Panc1 (cell line): ENCODE data around the gene ARFIP1. TPM values are rescaled to one million over a fixed set of nuclear protein-coding genes. Genes with fewer than 3 reads are reported as not detected.
A peak's percentile ranks its signal among the peaks of the same experiment; 100 is the strongest.

Experiments
- ATAC-seq: fragments of 200-7000 bp; cut with Tn5 transposase; 2 replicates; pipeline ENCODE4 v1.9.1; 2020; ENCODE audit warnings: mild to moderate bottlenecking, moderate library complexity
- BruUV-seq: library from RNA; stranded (reverse); fragments of 400-500 nt; replicated peaks from 2 replicates; lab custom pipeline; 2021; lab: Mats Ljungman, UMichigan
- CTCF ChIA-PET: fragments of 300-600 bp; sonication (Branson Sonifier 250); formaldehyde crosslinking; loops from one replicate; lab custom pipeline; 2022; ENCODE audit warnings: antibody characterized with exemption; lab: Charles Lee
- POLR2A ChIA-PET: fragments of 300-600 bp; sonication (Branson Sonifier 250); formaldehyde crosslinking; loops from one replicate; lab custom pipeline; 2022; ENCODE audit warnings: antibody characterized with exemption; lab: Charles Lee
- DNase-seq: peaks from one replicate; pipeline ENCODE4 v3.0.0-alpha.2; 2010; ENCODE audit warnings: low read depth, low spot score
- H3K27ac ChIP-seq: 2 replicates; pipeline ENCODE4 v1.5.1; 2011; ENCODE audit warnings: mild to moderate bottlenecking, low read length, inconsistent platforms
- H3K27me3 ChIP-seq: fragments of 200-500 bp; sonication (Bioruptor generic); 2 replicates; pipeline ENCODE4 v1.6.0; 2014; ENCODE audit warnings: low read length, inconsistent platforms; ENCODE audit not compliant: control insufficient read depth, insufficient read depth
- H3K36me3 ChIP-seq: fragments of 200-500 bp; sonication (Bioruptor generic); 2 replicates; pipeline ENCODE4 v1.5.1; 2014; ENCODE audit warnings: inconsistent platforms, mild to moderate bottlenecking, low read length, moderate library complexity; ENCODE audit not compliant: control insufficient read depth, insufficient read depth
- H3K4me1 ChIP-seq: 2 replicates; pipeline ENCODE4 v1.5.1; 2011; ENCODE audit warnings: inconsistent platforms, mild to moderate bottlenecking, low read length, moderate library complexity; ENCODE audit not compliant: control insufficient read depth, insufficient read depth
- H3K4me3 ChIP-seq, 2 experiments: 2 replicates each; pipeline ENCODE4 v1.5.1; 2011 to 2012; ENCODE audit warnings: low read depth in 2 of 2, low read length in 2 of 2, mild to moderate bottlenecking in 2 of 2, inconsistent platforms in 1 of 2, moderate library complexity in 1 of 2
- H3K9me3 ChIP-seq: fragments of 200-500 bp; sonication (Bioruptor generic); 2 replicates; pipeline ENCODE4 v1.5.1; 2014; ENCODE audit warnings: low read depth, mild to moderate bottlenecking, inconsistent platforms, low read length, moderate library complexity; ENCODE audit not compliant: control insufficient read depth, insufficient read depth
- POLR2AphosphoS5 ChIP-seq: IDR thresholded peaks from 2 replicates; pipeline ENCODE4 v1.6.1; 2012; ENCODE audit warnings: mild to moderate bottlenecking, low read depth, low read length, moderate library complexity
- SIN3A ChIP-seq: IDR thresholded peaks from 2 replicates; pipeline ENCODE4 v1.6.1; 2012; ENCODE audit warnings: low read depth, mild to moderate bottlenecking, low read length, moderate library complexity, borderline replicate concordance; ENCODE audit not compliant: insufficient read depth
- TCF7L2 ChIP-seq: IDR thresholded peaks from 2 replicates; pipeline ENCODE4 v1.6.1; 2011; ENCODE audit warnings: mild to moderate bottlenecking, low read depth, low read length, inconsistent platforms
- in situ Hi-C: cut with HindIII; loops from 2 replicates; pipeline ENCODE4 v1.10.0; 2016; ENCODE audit warnings: low sequenced_read_pairs, low pct_unique_long_range_greater_than_20kb
- intact Hi-C: fragments of 100-400 bp; cut with micrococcal nuclease; formaldehyde crosslinking; loops from one replicate; pipeline ENCODE4 v1.10.0; 2022; ENCODE audit not compliant: unreplicated experiment
- total RNA-seq: library from RNA; stranded (reverse); gene quantifications from one replicate; pipeline ENCODE4 v1.2.1, GENCODE V29; 2021; ENCODE audit not compliant: unreplicated experiment
- TF ChIP-seq, protein P1 (sequence below): fragments of 450-650 bp; IDR thresholded peaks from 2 replicates; pipeline ENCODE4 v1.5.1; 2017; ENCODE audit warnings: mild to moderate bottlenecking
- TF ChIP-seq, protein P2 (sequence below), 2 experiments: IDR thresholded peaks; 2 replicates each; pipeline ENCODE4 v1.6.1; 2011 to 2012; ENCODE audit warnings: low read depth in 2 of 2, control low read depth in 1 of 2, low read length in 1 of 2, mild to moderate bottlenecking in 1 of 2, moderate library complexity in 1 of 2; ENCODE audit not compliant: insufficient read depth in 1 of 2

The ARFIP1 gene
- total RNA-seq, 1 experiment from 2014 or later = 22.2 TPM

DNA sequence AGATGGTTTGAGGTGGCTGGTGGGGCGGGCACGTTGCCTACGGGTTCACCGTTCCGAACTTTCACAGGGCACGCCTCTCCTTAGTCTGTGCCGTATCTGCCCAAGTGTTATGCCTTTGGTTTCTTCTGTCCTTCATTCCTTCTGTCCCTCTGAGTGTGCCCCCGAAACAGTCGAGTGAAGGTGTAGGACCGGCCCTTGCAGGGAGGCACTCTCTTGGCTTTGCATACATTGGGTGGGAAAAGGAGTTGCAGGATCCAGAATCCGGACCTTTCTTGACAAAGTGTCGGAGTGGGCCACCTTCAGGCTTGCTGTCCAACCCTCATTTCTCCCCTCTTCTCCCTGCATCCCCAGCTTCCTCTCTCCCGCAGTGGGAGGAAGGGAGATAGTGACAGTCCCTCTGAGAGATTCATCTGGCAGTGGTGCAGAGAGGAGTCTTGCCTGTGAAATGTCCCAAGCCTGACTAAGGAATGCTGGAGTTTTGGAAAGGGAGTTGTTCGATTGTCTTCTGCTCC, 569 bp downstream of the ARFIP1 start:
- H3K27ac ChIP-seq = peak overlapping the region; percentile 86
- no peaks in the 10 kb centered on the region for H3K27me3 ChIP-seq
- no peaks in the 10 kb centered on the region for H3K9me3 ChIP-seq
- ChIA-PET CTCF (no interaction called here), POLR2A (no interaction called here)
- ATAC-seq = peak; percentile 2
- peaks cover 3% of the 10 kb centered on the region; the same call in 1 of the 2 replicates for H3K36me3 ChIP-seq
- in situ Hi-C loops (no loop called here), intact Hi-C loops (no loop called here)
- peaks cover 5% of the 10 kb centered on the region for H3K4me1 ChIP-seq
- BruUV-seq = TSS peak; percentile 83
- TF ChIP-seq POLR2AphosphoS5 (no peak), SIN3A (no peak), TCF7L2 (no peak)
- TF ChIP-seq, protein P1, sequence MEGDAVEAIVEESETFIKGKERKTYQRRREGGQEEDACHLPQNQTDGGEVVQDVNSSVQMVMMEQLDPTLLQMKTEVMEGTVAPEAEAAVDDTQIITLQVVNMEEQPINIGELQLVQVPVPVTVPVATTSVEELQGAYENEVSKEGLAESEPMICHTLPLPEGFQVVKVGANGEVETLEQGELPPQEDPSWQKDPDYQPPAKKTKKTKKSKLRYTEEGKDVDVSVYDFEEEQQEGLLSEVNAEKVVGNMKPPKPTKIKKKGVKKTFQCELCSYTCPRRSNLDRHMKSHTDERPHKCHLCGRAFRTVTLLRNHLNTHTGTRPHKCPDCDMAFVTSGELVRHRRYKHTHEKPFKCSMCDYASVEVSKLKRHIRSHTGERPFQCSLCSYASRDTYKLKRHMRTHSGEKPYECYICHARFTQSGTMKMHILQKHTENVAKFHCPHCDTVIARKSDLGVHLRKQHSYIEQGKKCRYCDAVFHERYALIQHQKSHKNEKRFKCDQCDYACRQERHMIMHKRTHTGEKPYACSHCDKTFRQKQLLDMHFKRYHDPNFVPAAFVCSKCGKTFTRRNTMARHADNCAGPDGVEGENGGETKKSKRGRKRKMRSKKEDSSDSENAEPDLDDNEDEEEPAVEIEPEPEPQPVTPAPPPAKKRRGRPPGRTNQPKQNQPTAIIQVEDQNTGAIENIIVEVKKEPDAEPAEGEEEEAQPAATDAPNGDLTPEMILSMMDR = no peak
- TF ChIP-seq, protein P2, sequence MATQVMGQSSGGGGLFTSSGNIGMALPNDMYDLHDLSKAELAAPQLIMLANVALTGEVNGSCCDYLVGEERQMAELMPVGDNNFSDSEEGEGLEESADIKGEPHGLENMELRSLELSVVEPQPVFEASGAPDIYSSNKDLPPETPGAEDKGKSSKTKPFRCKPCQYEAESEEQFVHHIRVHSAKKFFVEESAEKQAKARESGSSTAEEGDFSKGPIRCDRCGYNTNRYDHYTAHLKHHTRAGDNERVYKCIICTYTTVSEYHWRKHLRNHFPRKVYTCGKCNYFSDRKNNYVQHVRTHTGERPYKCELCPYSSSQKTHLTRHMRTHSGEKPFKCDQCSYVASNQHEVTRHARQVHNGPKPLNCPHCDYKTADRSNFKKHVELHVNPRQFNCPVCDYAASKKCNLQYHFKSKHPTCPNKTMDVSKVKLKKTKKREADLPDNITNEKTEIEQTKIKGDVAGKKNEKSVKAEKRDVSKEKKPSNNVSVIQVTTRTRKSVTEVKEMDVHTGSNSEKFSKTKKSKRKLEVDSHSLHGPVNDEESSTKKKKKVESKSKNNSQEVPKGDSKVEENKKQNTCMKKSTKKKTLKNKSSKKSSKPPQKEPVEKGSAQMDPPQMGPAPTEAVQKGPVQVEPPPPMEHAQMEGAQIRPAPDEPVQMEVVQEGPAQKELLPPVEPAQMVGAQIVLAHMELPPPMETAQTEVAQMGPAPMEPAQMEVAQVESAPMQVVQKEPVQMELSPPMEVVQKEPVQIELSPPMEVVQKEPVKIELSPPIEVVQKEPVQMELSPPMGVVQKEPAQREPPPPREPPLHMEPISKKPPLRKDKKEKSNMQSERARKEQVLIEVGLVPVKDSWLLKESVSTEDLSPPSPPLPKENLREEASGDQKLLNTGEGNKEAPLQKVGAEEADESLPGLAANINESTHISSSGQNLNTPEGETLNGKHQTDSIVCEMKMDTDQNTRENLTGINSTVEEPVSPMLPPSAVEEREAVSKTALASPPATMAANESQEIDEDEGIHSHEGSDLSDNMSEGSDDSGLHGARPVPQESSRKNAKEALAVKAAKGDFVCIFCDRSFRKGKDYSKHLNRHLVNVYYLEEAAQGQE (IDR thresholded peaks at IDR 0.05; ENCODE audit: insufficient read depth in 1 of 2, low read depth in 2 of 2, low read length in 1 of 2) = no peak
- peak; percentile 2 for DNase-seq
- H3K4me3 ChIP-seq = peak overlapping the region; percentile 88 to 94

- H3K27me3 ChIP-seq = no peaks in the 10 kb centered on the region
- peaks cover 3% of the 10 kb centered on the region; the same call in 1 of the 2 replicates for H3K36me3 ChIP-seq
- no TSS peak for BruUV-seq
- no peak overlapping the region for H3K27ac ChIP-seq
- ATAC-seq (no peak), DNase-seq (no peak)
- ChIA-PET POLR2A (interaction anchor here (0.6 kb wide), 1 partner anchor 127 kb away, joined by 4 read pairs; no protein-coding TSS in a partner anchor), CTCF (no interaction called here)
- in situ Hi-C loops (no loop called here), intact Hi-C loops (no loop called here)
- no peaks in the 10 kb centered on the region for H3K9me3 ChIP-seq
- peaks cover 5% of the 10 kb centered on the region for H3K4me1 ChIP-seq
- TF ChIP-seq, protein P1 = peak; percentile 21; the same call in 1 of the 2 replicates
- no peak for TF ChIP-seq POLR2AphosphoS5
- no peak for TF ChIP-seq TCF7L2
- H3K4me3 ChIP-seq = no peak overlapping the region
Observed at GRCh38 chr4:152784490-152785350, 5.0 kb downstream of the ARFIP1 start.
